ENCODE results near the gene CCDC13.
"Not testable (repeated sequence)": the region's sequence is repeated elsewhere in the genome, so short reads cannot be mapped to it uniquely, and the experiment has no call there.

Gene CCDC13, protein sequence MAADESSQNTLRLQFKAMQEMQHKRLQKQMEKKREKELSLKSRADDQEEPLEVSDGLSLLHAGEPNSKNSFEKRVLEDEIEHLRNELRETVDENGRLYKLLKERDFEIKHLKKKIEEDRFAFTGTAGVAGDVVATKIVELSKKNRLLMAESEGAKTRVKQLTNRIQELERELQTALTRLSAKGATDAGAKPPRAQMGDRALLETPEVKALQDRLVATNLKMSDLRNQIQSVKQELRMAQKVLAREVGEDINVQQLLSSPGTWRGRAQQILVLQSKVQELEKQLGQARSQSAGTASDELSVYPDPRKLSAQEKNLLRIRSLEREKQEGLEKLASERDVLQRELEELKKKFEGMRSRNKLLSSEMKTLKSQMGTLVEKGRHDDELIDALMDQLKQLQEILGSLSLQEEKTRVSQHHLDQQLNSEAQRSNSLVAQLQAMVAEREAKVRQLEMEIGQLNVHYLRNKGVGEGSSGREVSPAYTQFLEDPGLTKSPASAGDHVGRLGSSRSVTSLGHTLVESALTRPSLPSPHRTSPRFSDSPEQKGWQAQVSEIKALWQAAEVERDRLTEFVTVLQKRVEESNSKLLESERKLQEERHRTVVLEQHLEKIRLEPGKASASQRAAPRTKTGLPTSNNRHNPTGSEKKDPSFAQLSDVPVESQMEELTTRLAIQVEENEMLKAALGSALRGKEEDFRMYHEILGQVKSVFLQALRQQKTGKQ

DNA sequence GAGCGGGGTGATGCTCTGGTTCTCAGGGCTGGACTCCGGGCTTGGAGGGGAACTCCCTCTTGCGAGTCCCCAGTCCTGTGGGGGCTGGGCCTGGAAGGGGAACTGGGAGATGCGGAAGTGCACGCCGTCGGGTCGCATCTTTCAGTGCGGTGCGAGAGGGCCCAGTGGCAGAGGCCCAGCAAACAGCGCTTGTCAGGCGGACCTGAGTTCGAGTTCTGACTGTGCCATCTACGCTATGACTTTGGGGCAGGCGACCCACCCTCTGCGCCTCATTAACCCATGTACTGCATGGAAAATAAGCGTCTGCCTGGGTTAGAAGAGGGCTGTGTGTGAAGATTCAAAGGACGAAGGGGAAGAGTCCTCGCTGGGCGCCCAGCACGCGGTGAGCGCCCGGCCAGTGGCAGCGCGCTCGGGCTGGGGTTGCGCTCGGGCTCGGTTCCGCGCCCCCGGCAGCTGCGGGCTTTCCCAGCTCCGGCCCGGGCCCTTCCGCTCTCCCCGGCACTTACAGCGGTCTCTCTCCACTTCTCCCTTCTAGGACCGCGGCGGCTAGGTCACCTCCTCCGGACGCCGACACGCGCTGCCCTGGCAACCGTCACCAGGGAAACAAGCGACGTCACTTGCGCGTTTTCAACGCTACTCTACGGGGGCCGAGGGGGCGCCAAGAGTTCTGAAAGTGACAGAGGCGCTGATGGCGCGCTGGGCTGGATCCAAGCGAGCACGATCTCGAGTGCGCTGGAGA, at the start of gene CCDC13:
CCDC13 (minus strand) TSS at position 584 of the 739 bp plus-strand sequence. CDS start 14,908 bp downstream, outside the sequence.
- peak; percentile 74 for DNase-seq (ENCODE audit: low read depth)

DNA sequence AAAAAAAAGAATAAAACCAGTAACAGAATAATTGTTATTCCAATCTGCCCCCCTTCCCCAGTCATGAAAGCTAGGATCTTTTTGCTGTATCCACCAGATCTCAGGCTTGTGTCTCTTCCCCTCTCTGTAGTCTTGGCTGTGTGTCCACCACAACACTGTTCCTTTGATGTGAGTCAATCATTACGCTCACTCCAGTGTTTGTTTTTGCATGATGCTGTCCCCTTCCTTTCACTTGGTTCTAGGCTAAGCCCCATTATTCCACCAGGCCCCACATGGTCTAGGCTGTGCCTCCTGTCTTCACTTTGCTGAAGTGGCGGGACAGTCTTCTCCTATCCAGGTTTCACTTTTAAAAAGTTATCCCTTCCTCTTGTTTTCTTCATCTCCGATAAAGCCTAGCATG, 49.8 kb upstream of the CCDC13 start:
- no peak for DNase-seq (ENCODE audit: low read depth)

DNA sequence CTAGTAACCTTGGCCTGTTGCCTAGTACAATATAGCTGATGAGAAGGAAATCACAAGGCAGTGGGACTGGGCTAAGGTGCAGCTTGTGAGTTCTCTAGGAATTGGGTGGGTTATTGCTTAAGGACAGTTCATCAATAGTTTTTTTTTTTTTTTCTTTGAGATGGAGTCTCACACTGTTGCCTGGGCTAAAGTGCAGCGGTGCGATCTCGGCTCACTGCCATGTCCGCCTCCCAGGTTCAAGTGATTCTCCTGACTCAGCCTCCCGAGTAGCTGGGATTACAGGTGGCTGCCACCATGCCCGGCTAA, 47.6 kb upstream of the CCDC13 start:
- DNase-seq (ENCODE audit: low read depth), result no peak

DNA sequence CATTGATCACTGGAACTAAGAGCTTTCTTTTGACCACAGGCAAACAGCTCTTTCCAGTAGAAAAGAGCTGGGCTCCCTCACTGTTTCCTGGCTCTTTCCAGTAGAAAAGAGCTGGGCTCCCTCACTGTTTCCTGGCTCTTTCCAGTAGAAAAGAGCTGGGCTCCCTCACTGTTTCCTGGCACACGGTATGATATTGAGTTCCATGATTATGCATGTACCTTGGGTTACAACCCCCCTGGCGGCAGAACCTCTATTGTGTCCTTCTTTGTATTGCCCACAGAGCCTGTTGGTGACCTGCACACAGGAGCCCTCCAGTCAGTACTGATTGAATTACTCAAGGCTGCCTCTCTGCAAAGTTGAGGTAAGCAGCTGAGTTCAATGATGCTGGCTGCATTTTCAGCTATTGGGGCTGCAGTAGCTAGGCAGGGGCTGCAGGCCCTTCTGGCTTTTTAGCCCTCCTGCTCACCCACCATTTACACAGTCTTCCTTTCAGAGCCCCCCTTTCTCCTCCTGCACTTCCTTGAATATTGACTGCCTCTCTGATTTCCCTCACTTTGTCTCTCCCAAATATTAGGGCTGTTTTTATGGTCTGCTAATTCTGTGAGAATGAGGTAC, 46.4 kb upstream of the CCDC13 start:
- no peak for DNase-seq (ENCODE audit: low read depth)

DNA sequence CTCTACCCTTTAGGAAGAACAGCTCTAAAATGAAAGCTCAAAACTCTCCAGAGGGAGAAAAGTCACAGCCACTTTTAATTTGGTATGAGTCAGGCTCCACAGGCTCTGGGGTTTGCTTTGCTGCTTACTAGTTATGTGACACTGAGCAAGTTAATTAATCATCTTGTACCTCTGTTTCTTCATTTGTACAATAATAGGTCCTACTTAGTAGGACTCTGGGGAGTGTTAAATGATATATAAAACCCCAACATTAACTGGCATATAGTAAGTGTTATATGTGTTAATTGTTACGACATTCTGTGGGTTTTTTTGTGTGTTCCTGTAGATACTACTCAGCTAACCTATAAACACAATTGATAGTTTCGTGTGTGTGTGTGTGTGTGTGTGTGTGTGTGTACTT, 42.8 kb upstream of the CCDC13 start:
- DNase-seq (ENCODE audit: low read depth), result no peak

DNA sequence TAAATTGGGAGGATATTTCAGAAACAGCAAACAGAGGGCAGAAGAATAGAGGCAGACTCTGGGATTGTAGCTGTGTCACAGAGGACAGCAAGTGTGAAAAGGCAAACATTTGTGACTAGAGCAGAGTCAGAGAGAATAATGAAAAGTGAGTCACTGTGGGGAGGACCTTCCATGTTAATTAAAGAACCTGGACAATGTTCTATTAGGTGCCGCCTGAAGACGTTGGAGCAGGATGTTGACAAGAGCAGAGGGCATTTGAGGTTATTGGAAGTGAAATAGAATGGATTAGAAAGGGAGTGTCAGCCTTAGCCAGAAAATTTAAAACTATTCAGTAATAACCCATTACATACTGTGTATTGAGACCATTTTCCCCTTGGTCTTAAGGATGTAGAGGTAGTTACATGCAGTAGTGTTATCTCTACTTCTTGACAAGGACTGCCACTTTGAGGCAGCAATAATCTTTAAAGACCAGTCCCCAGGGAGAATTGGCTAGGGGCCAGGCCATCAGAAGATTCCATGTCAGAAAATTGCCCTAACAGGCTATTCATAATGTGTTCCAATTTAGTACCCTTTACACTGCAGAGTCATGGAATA, 42.0 kb upstream of the CCDC13 start:
- no peak for DNase-seq (ENCODE audit: low read depth)

DNA sequence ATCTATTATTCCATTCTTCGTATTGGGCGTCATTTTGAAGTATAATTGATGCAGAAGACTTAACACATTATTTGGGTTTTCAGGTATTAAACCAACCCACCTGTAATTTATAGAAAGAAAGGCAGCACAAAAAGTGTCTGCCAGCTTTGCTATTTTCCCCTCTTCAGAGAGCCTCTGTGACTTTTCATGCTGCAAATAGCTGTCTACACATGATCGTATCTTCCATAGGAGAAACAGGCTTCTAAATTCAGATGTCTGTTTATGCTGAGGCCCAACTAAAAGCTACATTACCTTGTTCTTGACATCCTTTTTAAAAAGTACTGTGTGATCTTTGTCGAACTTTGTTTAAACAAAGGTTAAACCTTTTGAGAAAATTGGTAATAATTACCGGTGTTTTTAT, 41.2 kb upstream of the CCDC13 start:
- no peak for DNase-seq (ENCODE audit: low read depth)

DNA sequence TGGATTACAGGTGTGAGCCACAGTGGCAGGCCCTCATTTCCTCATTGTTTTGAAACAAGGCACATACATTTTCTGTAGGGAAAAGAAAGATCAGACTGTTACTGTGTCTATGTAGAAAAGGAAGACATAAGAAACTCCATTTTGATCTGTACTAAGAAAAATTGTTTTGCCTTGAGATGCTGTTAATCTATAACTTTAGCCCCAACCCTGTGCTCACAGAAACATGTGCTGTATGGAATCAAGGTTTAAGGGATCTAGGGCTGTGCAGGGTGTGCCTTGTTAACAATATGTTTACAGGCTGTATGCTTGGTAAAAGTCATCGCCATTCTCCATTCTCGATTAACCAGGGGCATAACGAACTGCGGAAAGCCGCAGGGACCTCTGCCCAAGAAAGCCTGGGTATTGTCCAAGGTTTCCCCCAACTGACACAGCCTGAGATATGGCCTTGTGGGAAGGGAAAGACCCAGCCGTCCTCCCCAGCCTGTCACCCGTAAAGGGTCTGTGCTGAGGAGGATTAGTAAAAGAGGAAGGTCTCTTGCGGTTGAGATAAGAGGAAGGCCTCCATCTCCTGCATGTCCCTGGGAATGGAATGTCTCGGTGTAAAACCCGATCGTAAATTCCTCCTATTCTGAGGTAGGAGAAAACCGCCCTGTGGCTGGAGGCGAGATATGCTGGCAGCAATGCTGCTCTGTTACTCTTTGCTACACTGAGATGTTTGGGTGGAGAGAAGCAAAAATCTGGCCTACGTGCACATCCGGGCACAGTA, 38.2 kb upstream of the CCDC13 start:
- DNase-seq (ENCODE audit: low read depth), result not testable (repeated sequence)

DNA sequence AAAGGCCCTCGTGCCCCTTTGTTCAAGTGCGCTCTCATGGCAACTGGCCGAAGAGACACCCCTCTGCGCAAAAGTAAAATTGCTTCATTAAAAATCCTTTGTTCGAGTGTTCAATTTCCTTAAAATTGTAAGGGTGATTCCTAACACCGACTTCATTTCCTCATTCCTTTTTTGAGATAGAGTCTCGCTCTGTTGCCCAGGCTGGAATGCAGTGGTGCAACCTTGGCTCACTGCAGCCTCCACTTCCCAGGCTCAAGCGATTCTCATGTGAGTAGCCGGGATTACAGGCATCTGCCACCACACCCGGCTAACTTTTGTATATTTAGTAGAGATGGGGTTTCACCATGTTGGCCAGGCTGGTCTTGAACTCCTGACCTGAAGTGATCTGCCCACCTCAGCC, 37.7 kb upstream of the CCDC13 start:
- not testable (repeated sequence) for DNase-seq (ENCODE audit: low read depth)

DNA sequence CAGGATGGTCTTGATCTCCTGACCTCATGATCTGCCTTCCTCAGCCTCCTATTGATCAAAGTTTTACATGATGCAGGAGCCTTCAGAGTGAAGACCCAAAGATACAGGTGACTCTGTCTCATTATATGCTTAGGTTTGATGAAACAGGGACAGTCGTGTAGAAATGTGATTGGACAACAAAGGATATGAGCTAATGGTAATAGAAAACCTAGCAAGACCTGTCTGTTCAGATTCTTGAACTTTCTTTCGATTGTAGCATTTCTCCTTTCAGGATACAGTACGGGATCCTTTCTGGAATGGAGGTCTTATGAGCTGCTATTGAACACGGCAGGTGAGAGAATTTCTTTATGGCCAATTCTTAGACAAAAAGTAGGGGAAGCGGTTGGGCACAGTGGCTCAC, 36.1 kb upstream of the CCDC13 start, which contains the start of gene ACKR2:
ACKR2 (plus strand) TSS at position 244 of the 400 bp plus-strand sequence. CDS start 55,058 bp downstream, outside the sequence.
- no peak for DNase-seq (ENCODE audit: low read depth)

DNA sequence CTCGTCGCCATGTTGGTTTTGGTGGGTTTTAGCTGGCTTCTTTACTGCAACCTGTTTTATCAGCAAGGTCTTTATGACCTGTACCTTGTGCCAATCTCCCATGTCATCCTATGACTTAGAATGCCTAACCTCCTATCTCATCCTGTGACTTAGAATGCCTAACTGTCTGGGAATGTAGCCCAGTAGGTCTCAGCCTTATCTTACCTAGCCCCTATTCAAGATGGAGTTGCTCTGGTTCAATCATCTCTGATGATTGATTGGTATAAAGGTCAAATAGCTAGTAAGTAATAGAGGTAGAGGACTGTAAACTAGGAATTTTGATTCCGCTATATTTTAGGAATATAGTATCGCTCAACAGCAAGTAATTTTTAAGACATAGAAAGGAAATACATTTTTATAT, 34.9 kb upstream of the CCDC13 start:
- no peak for DNase-seq (ENCODE audit: low read depth)

DNA sequence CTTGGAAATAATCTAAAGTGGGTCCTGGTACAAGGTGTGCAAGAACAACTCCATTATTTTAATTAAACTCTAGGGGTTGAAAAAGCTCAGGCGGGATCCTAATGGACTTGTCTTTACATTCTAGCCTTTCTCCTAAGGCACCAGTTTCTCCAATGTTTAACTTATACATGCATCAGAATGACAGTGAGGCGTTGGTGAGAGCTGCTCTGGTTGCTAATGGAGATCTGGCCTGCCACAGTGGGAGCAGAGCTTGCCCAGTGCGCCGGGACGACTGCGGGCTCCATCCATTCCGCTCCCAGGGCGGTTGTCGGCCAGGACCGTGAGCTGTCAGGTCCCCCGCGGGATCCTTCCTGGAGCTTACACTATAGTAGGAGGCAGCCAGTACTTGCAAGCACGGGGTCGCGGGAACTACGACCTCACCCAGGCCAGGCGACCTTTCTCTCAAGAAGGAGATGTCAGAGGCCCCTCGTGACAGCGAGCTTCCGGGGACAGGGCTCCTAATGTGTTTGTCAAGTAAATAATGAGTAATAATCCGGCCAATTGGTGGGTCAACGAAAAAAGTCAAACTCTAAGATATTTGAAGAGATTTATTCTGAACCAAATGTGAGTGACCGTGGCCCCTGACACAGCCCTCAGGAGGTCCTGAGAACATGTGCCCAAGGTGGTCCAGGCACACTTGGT, 32.2 kb upstream of the CCDC13 start:
- DNase-seq (ENCODE audit: low read depth), result no peak

DNA sequence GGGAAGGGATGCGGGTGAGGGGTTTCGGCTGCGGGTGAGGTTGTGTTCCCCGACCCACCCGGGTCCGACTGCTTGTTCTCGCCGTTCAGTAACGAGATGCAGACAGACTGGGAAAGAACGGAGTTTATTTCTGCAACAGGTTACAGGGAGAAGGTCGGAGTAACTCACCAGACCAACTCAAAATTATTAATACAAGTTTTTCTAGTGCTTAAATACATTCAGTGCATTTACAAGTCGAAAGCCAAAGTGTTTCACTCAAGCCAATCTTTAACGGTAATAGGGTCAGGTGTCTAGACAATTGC, 31.7 kb upstream of the CCDC13 start:
- no peak for DNase-seq (ENCODE audit: low read depth)

DNA sequence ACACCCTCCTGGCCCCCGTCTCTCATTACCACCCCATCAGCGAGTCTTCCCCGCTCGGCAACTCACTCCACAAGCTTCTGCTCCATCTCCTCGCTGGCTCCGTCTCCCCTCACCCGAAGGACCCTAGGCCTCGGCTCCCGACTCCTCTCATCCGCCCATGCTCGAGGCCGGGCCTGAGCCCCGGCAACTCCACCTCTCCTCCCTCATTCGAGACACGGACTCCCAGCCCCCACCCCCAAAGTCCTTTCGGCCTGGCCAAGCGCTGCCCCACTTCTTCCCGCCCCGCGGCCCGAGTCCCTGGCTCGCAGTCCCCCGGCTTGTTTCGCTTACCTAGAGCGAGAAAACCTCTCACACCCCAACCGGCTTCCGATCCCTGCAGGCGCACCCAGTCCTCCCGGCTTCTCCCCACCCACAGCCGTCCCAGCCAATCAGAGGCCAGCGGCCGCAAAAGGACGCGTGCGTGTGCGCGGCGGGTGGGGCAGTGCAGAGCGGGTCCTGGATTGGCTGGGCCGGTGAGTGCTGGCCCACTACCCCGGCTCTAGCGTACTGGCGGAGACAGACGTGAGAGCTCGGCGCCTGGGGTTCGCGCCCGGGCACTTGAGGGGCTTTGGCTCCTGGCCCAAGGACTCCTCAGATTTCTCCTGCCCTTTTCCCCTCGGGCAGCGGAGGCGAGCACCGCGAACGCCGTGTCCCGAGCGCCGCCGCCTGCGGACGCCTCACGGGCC, 31.2 kb upstream of the CCDC13 start, which contains the start of gene HIGD1A:
HIGD1A (minus strand) TSS at position 385 of the 725 bp plus-strand sequence. CDS start 10,237 bp downstream, outside the sequence.
- DNase-seq (ENCODE audit: low read depth), result peak; percentile 82

DNA sequence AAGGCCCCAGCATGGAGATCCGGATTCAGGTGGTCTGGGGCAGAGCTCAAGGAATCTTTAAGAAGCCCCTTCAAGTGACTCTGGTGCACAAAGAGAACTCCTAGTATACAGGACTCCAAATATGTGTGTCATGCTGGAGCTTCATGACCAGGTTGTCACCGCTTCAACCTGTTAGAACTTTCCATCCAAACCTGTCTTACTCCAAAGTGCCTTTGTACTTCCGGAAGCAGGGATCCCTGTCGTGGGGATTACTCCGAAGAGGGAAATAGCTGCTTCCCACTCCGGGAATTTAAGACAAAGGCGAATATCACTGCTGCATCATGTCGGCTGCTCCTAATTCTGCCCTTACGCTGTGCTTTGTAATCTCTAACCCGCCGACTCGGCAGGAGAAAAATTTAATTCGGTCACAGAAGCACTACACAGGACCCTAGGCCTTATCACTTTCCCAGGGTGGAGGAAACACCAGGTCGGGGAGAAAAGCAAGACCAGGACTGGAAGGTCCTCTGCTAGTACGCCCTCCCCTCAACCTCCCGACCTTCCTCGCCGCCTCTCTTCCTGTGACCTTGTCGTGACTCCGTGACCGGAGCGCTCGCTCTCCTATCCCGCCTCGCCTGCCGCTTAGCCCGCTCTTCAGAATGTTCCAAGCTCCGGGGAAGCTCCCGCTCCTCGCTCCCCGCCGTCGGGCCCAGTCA, 30.5 kb upstream of the CCDC13 start:
- DNase-seq (ENCODE audit: low read depth), result no peak

DNA sequence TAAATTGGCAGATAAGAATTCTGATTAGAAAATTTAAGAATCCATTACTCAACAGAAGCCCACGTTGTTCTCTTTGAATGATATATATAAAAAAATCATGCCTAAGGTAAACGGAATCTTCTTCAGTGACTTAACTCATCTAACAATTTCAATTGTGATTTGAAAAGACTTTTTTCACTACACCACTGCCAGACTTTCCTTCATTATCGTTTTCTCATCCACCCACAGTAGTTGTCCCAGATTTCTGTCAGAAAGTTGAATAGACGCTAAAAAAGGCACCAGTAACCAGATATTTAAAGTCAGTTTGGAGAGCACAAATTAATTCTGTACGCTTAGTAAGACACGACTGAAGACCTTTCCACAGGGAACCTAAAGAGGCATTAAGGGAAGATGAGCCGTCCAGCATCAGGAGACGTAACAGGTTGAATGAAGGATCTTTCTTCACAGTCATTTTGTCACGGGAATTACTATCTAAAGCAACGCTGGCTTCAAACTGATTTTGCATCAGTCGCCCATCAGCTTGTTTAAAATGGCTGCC, 29.9 kb upstream of the CCDC13 start:
- DNase-seq (ENCODE audit: low read depth), result no peak

DNA sequence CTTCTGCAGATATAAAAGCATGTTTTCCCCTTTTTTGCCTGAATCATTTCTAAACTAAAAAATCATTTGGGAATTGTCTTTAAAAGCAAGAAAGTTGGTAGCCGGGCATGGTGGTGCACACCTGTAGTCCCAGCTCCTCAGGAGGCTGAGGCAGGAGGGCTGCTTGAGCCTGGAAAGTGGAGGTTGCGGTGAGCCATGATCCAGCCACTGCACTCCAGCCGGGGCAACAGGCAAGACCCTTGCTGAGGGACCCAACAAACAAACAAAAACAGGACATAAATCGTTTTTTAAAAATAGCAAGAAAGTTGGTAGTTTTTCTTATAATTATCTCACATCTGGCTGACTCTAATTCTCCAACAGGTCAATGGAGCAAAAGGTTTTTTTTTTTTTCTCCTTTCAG, 28.7 kb upstream of the CCDC13 start:
- DNase-seq (ENCODE audit: low read depth), result no peak

DNA sequence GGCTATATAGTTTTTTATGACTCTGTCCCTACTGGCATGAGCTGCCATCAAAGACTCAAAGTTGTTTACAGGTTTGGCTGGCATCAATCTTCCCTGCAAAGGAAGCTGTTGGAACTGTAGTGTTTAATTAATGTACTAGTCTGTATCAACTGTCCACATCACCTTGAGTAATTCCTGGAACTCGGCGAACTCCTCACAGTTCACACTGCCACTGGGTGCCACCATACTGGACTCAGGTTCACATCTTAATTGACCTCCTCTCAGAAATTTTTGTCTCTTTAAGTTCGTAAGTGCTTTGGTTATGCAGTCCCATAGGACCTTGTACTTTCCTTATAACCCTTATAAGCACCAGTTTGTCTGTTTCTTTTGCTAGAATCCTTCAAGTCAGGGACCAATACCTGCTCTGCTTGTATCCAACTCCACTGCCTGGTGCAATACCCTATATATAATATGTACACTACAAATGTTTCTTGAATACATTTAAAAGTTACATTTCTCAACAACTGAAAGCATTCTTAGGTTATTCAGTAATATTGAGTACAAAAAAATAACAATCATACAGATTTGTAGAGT, 28.1 kb upstream of the CCDC13 start:
- no peak for DNase-seq (ENCODE audit: low read depth)

DNA sequence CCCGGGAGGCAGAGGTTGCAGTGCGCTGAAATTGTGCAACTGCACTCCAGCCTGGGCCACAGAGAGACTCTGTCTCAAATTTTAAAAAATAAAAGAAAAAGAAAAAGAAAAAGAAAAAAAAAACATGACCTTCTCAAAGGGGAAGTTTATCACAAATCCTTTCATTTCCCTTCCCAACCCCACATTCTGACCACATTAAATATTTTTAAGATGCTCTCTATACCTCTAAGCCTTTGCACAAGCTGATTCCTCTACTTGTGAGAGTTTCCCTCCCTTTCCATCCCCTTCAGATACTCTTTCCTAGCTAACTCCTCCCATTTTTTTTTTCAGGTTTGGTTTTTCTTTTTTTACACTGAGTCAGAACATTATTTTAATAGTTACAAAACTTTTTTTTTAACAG, 27.2 kb upstream of the CCDC13 start:
- DNase-seq (ENCODE audit: low read depth), result no peak

Data from stimulated activated CD8-positive, alpha-beta memory T cell treated with anti-CD3 and anti-CD28 coated beads, Interleukin-15, amount 100 ng/mL, for 1 hour (primary cell).